Body of pancreas (tissue), 4 donors: ENCODE results near the gene PHLPP2.

Experiments
- POLR2A ChIP-seq, 3 donors: fragments of 450-650 bp; IDR thresholded peaks; one replicate each; pipeline ENCODE4 v1.6.1; 2016; ENCODE audit warnings: antibody characterized with exemption in 3 of 3, mild to moderate bottlenecking in 2 of 3
- TF ChIP-seq, protein P1 (sequence below), 7 experiments: fragments of 450-650 bp in 4 of 7; fragments of 200-600 bp in 3 of 7; sonication (generic) in 3 of 7; IDR thresholded peaks; one replicate each; pipeline ENCODE4 v1.5.1; 2016 to 2019; ENCODE audit warnings: antibody characterized with exemption in 7 of 7

DNA sequence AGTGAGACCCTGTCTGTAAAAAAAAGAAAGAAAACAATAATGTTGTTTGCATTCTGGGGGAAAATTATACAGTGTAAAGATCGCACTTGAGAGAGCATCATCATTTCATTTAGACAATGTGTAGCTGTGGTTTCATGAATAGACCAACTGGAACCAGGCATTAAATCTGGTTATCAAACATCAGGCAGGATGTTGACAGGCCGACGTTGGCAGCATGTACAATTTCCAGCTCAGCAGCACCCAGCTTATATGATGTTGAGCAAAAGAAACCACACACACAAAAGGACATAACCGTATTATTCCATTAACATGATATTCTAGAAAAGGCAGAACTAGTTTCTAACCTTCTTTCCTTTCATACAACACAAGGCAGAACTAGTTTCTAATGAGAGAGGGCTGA lies 92.7 kb downstream of the PHLPP2 start:
- TF ChIP-seq, protein P1, sequence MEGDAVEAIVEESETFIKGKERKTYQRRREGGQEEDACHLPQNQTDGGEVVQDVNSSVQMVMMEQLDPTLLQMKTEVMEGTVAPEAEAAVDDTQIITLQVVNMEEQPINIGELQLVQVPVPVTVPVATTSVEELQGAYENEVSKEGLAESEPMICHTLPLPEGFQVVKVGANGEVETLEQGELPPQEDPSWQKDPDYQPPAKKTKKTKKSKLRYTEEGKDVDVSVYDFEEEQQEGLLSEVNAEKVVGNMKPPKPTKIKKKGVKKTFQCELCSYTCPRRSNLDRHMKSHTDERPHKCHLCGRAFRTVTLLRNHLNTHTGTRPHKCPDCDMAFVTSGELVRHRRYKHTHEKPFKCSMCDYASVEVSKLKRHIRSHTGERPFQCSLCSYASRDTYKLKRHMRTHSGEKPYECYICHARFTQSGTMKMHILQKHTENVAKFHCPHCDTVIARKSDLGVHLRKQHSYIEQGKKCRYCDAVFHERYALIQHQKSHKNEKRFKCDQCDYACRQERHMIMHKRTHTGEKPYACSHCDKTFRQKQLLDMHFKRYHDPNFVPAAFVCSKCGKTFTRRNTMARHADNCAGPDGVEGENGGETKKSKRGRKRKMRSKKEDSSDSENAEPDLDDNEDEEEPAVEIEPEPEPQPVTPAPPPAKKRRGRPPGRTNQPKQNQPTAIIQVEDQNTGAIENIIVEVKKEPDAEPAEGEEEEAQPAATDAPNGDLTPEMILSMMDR (IDR thresholded peaks at IDR 0.05) = no peak
- TF ChIP-seq POLR2A (IDR thresholded peaks at IDR 0.05) = no peak
